OCI-LY3 (cell line): Measurements from ENCODE around the gene LCN1.

ENCODE experiments used
- EZH2phosphoT487 ChIP-seq: fragments of 200-600 bp; shearing (Covaris generic); IDR thresholded peaks from 2 replicates; pipeline ENCODE4 v1.6.1; 2018; ENCODE audit warnings: antibody characterized with exemption, mixed run types, low read depth
- TF ChIP-seq, protein P1 (sequence below): fragments of 200-600, 300-600 bp; sonication (generic); IDR thresholded peaks from 2 replicates; pipeline ENCODE4 v1.5.1; 2014; ENCODE audit warnings: antibody characterized with exemption, low read length, low read depth

- TF ChIP-seq, protein P1, sequence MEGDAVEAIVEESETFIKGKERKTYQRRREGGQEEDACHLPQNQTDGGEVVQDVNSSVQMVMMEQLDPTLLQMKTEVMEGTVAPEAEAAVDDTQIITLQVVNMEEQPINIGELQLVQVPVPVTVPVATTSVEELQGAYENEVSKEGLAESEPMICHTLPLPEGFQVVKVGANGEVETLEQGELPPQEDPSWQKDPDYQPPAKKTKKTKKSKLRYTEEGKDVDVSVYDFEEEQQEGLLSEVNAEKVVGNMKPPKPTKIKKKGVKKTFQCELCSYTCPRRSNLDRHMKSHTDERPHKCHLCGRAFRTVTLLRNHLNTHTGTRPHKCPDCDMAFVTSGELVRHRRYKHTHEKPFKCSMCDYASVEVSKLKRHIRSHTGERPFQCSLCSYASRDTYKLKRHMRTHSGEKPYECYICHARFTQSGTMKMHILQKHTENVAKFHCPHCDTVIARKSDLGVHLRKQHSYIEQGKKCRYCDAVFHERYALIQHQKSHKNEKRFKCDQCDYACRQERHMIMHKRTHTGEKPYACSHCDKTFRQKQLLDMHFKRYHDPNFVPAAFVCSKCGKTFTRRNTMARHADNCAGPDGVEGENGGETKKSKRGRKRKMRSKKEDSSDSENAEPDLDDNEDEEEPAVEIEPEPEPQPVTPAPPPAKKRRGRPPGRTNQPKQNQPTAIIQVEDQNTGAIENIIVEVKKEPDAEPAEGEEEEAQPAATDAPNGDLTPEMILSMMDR: no peak
- TF ChIP-seq EZH2phosphoT487: no peak
Observed at GRCh38 chr9:135562235-135562745, 41.0 kb downstream of the LCN1 start.
